Heart left ventricle (tissue), 13 donors: ENCODE results near the gene SLC12A8.

Experiments
- CTCF ChIP-seq, 12 donors: fragments of 200-600 bp; sonication (generic) in 4 of 12; IDR thresholded peaks; one replicate each; pipeline versions ENCODE4 v1.5.0 to v1.8.0; 2018 to 2022; ENCODE audit warnings: antibody characterized with exemption in 12 of 12, mild to moderate bottlenecking in 5 of 12
- POLR2A ChIP-seq, 2 donors: fragments of 450-650 bp; IDR thresholded peaks; one replicate each; pipeline ENCODE4 v1.6.1; 2017; ENCODE audit warnings: antibody characterized with exemption in 2 of 2, mild to moderate bottlenecking in 2 of 2, moderate library complexity in 2 of 2
- donor health status: ischemic (EF 13 %, LVEDD 7.1; RV severe dilation, severe dysfunction).
- donor health status: DM: no; HTN: yes; CAD: no.
- donor health status: DM: no; HTN: no; CAD: no.
- donor health status: ischemic (EF 25% LVEDD 6.9; RV normal size, moderate dysfunction).
- donor health status: ischemic (EF 25% LVEDD 5.7; RV mildly dilated, moderate dysfunction).
- donor health status: ischemic (EF 35%, LVEDD 5.7; RV mildly dilated, moderate dysfunction).
- donor health status: nonischemic (EF 11% LVEDD 7.7; RV severe dilation, severe dysfunction).
- donor health status: DM: yes; HTN: yes; CAD: no.
- donor health status: PGD.
- donor health status: ischemic (EF 29% LVEDD 5.4; RV normal size, mild dysfunction).
- donor health status: nonischemic (EF 23%, LVEDD 6.1; RV moderate dilation, normal function).

GRCh38 chr3:125139386-125139785, 73.2 kb downstream of the SLC12A8 start:
- TF ChIP-seq CTCF (IDR thresholded peaks at IDR 0.05) (no peak), POLR2A (IDR thresholded peaks at IDR 0.05) (no peak)
